Body of pancreas (tissue), 4 donors: ENCODE data around the gene DNAJC17.

Source experiments
- POLR2A ChIP-seq, 3 donors: fragments of 450-650 bp; IDR thresholded peaks; one replicate each; pipeline ENCODE4 v1.6.1; 2016; ENCODE audit warnings: antibody characterized with exemption in 3 of 3, mild to moderate bottlenecking in 2 of 3
- TF ChIP-seq, protein P1 (sequence below), 7 experiments: fragments of 450-650 bp in 4 of 7; fragments of 200-600 bp in 3 of 7; sonication (generic) in 3 of 7; IDR thresholded peaks; one replicate each; pipeline ENCODE4 v1.5.1; 2016 to 2019; ENCODE audit warnings: antibody characterized with exemption in 7 of 7

DNA sequence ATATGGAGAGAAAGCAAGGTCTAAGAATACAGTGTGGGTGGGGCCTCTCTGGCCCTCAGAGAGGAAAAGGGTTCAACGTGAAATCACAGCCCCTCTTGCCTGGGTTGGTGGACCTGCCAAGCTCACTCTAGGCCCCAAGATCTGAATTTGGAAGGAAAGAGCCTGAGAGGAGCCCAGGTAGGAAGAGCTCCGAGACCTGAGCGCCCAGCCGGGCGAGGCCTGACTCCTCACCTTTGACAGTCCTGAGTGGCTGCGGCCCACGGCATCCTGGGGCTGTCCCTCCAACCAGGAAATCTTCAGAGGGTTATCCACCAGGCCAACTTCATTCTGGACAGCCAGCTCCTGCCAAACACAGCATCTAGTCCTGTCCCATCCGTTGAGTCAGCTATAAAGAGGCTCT, 33.8 kb downstream of the DNAJC17 start:
- TF ChIP-seq, protein P1, sequence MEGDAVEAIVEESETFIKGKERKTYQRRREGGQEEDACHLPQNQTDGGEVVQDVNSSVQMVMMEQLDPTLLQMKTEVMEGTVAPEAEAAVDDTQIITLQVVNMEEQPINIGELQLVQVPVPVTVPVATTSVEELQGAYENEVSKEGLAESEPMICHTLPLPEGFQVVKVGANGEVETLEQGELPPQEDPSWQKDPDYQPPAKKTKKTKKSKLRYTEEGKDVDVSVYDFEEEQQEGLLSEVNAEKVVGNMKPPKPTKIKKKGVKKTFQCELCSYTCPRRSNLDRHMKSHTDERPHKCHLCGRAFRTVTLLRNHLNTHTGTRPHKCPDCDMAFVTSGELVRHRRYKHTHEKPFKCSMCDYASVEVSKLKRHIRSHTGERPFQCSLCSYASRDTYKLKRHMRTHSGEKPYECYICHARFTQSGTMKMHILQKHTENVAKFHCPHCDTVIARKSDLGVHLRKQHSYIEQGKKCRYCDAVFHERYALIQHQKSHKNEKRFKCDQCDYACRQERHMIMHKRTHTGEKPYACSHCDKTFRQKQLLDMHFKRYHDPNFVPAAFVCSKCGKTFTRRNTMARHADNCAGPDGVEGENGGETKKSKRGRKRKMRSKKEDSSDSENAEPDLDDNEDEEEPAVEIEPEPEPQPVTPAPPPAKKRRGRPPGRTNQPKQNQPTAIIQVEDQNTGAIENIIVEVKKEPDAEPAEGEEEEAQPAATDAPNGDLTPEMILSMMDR (IDR thresholded peaks at IDR 0.05): no peak
- TF ChIP-seq POLR2A (IDR thresholded peaks at IDR 0.05): no peak
